K562 (cell line): ENCODE results near the gene CD68. TPM values are rescaled to one million over a fixed set of nuclear protein-coding genes. Genes with fewer than 3 reads are reported as not detected.

Experiments
- ATAC-seq: fragments of 200-7000 bp; cut with Tn5 transposase; 3 replicates; pipeline ENCODE4 v1.9.1; 2020; ENCODE audit warnings: moderate library complexity
- BruUV-seq: library from RNA; stranded (reverse); fragments of 400-500 nt; replicated peaks from 2 replicates; lab custom pipeline; 2021; lab: Mats Ljungman, UMichigan
- CTCF ChIA-PET: fragments of 300-600 bp; formaldehyde crosslinking; extraction: SDS; loops from one replicate; lab custom pipeline; 2021; ENCODE audit warnings: low intra/inter-chr PET ratio; lab: Yijun Ruan, JAX
- POLR2A ChIA-PET: fragments of 300-600, 350-650 bp; sonication (Branson Sonifier 250); formaldehyde crosslinking; extraction: SDS; loops from one replicate; lab custom pipeline; 2021; ENCODE audit warnings: antibody characterized with exemption, inconsistent platforms; lab: Yijun Ruan, JAX
- DNase-seq, 4 experiments: peaks; one replicate each; pipeline versions ENCODE4 v3.0.0 to v3.0.0-alpha.2; 2011 to 2018; ENCODE audit warnings: low spot score in 3 of 4, mixed read lengths in 3 of 4; ENCODE audit errors: extremely low read depth in 1 of 4
- FAIRE-seq: peaks from 2 replicates; lab custom pipeline; 2011; peaks lifted over from hg19 to GRCh38; lab: Jason Lieb, UNC
- H2AFZ ChIP-seq: 2 replicates; pipeline ENCODE4 v1.6.0; 2011; ENCODE audit warnings: low read depth, low read length, control low read depth, inconsistent platforms
- H3K27ac ChIP-seq: fragments of 200-600 bp; 3 replicates; pipeline ENCODE4 v1.8.0; 2011; ENCODE audit warnings: low read depth, mild to moderate bottlenecking, control low read depth, inconsistent platforms, low read length, moderate library complexity, mixed read lengths; ENCODE audit errors: extremely low read depth
- H3K27me3 ChIP-seq, 2 experiments: fragments of 300-600 bp in 1 of 2; 2 replicates in 1 of 2; 3 replicates in 1 of 2; pipeline versions ENCODE4 v1.6.0 to v1.8.0; 2011; ENCODE audit warnings: inconsistent platforms in 2 of 2, low read length in 2 of 2, mild to moderate bottlenecking in 1 of 2, mixed read lengths in 1 of 2, moderate library complexity in 1 of 2; ENCODE audit not compliant: control insufficient read depth in 2 of 2, insufficient read depth in 2 of 2
- H3K36me3 ChIP-seq: fragments of 300-600 bp; 3 replicates; pipeline ENCODE4 v1.8.0; 2011; ENCODE audit warnings: mild to moderate bottlenecking, low read length, inconsistent platforms; ENCODE audit not compliant: control insufficient read depth, insufficient read depth
- H3K4me1 ChIP-seq, 2 experiments: fragments of 200-600 bp in 1 of 2; replicated peaks in 1 of 2; 2 replicates in 1 of 2; 3 replicates in 1 of 2; pipeline versions ENCODE4 v1.5.1 to v1.8.0; 2011; ENCODE audit warnings: inconsistent platforms in 2 of 2, low read length in 2 of 2, mild to moderate bottlenecking in 1 of 2, mixed read lengths in 1 of 2, moderate library complexity in 1 of 2; ENCODE audit not compliant: control insufficient read depth in 2 of 2, insufficient read depth in 2 of 2
- H3K4me2 ChIP-seq: 2 replicates; pipeline ENCODE4 v1.6.1; 2011; ENCODE audit warnings: low read length, control low read depth, inconsistent platforms, mixed read lengths; ENCODE audit not compliant: insufficient read depth
- H3K4me3 ChIP-seq: fragments of 200-600 bp; sonication (generic), shearing (Covaris generic); 2 replicates; pipeline ENCODE4 v1.5.1; 2016; ENCODE audit warnings: control low read depth, inconsistent platforms
- H3K79me2 ChIP-seq: fragments of 200-600 bp; 3 replicates; pipeline ENCODE4 v1.8.0; 2011; ENCODE audit warnings: low read length, inconsistent platforms; ENCODE audit not compliant: control insufficient read depth, insufficient read depth
- H3K9ac ChIP-seq, 2 experiments: 2 replicates each; pipeline versions ENCODE4 v1.6.0 to v1.6.1; 2011; ENCODE audit warnings: low read depth in 2 of 2, low read length in 2 of 2, control low read depth in 1 of 2, inconsistent platforms in 1 of 2, mild to moderate bottlenecking in 1 of 2, mixed read lengths in 1 of 2; ENCODE audit not compliant: insufficient read depth in 1 of 2
- H3K9me1 ChIP-seq: one replicate; pipeline ENCODE4 v1.6.0; 2011; ENCODE audit warnings: inconsistent platforms, mild to moderate bottlenecking, low read length, moderate library complexity; ENCODE audit not compliant: control insufficient read depth, insufficient read depth
- H3K9me3 ChIP-seq: replicated peaks from 2 replicates; pipeline ENCODE4 v1.5.1; 2011; ENCODE audit warnings: low read depth, low read length, inconsistent platforms; ENCODE audit not compliant: control insufficient read depth, insufficient read depth
- H4K20me1 ChIP-seq: replicated peaks from 2 replicates; pipeline ENCODE4 v1.6.1; 2011; ENCODE audit warnings: low read length, inconsistent platforms, mixed read lengths; ENCODE audit not compliant: control insufficient read depth, insufficient read depth
- LEF1 ChIP-seq: fragments of 450-650 bp; IDR thresholded peaks from 2 replicates; pipeline ENCODE4 v1.6.1; 2016; ENCODE audit warnings: mild to moderate bottlenecking
- MAZ ChIP-seq, 2 experiments: fragments of 450-650 bp in 1 of 2; sonication (generic) in 1 of 2; formaldehyde crosslinking; IDR thresholded peaks in 1 of 2; conservative IDR thresholded peaks in 1 of 2; 2 replicates each; pipeline versions ENCODE4 v1.4.0 to v1.5.0; 2020; ENCODE audit warnings: mild to moderate bottlenecking in 1 of 2, missing genetic modification reagents in 1 of 2
- POLR2G ChIP-seq: fragments of 200-400 bp; formaldehyde crosslinking; IDR thresholded peaks from 2 replicates; pipeline ENCODE4 v1.6.1; 2017; ENCODE audit warnings: low read depth, mild to moderate bottlenecking, antibody characterized with exemption, low read length, moderate library complexity
- RBFOX2 ChIP-seq: fragments of 200-400 bp; formaldehyde crosslinking; IDR thresholded peaks from 2 replicates; pipeline ENCODE4 v1.6.1; 2017; ENCODE audit warnings: low read depth, mild to moderate bottlenecking, low read length, moderate library complexity
- WGBS: fragments of 100-300 bp; shearing (Covaris generic); methylation state at CpG from one replicate; pipeline ENCODE4 v1.1.6; 2016; ENCODE audit warnings: low coverage, mixed read lengths; ENCODE audit not compliant: insufficient coverage; ENCODE audit errors: missing lambda C conversion rate; 5-methylcytosine and 5-hydroxymethylcytosine counted together
- in situ Hi-C: fragments of 300-500 bp; cut with MboI; formaldehyde crosslinking; loops from 4 replicates; pipeline ENCODE4 v1.15.0; 2018; ENCODE audit warnings: inconsistent platforms, mixed read lengths
- intact Hi-C: fragments of 100-400 bp; cut with micrococcal nuclease; formaldehyde crosslinking; loops from 2 replicates; pipeline ENCODE4 v1.14.2; 2022
- polyA plus RNA-seq, 8 experiments: library from polyadenylated mRNA; depleted of rRNA in 4 of 8; stranded (reverse) in 5 of 8; unstranded in 3 of 8; fragments of >200 nt; fragmentation: Nextera tagmentation in 2 of 8; fragmentation: Illumina TruSeq in 1 of 8; extraction: Ambion mirVana in 2 of 8; extraction: Trizol in 1 of 8; gene quantifications; 2 replicates each; pipeline versions ENCODE4 v1.2.1 to v1.2.3, GENCODE V29; 2011 to 2014; ENCODE audit warnings: inconsistent platforms in 1 of 8, missing spikeins in 1 of 8
- total RNA-seq, 7 experiments: library from RNA; depleted of rRNA in 6 of 7; stranded (reverse); fragments of >200 nt in 6 of 7; fragmentation: Illumina TruSeq in 2 of 7; extraction: Trizol in 2 of 7; gene quantifications; 2 replicates each; pipeline versions ENCODE4 v1.2.1 to v1.2.3, GENCODE V29; 2011 to 2021; ENCODE audit warnings: low replicate concordance in 1 of 7
- TF ChIP-seq, protein P1 (sequence below): fragments of 200-800 bp; sonication (Bioruptor generic); IDR thresholded peaks from 2 replicates; pipeline ENCODE4 v1.6.1; 2017; ENCODE audit warnings: missing genetic modification characterization, missing compliant biosample characterization
- TF ChIP-seq, protein P2 (sequence below): fragments of 150-350 bp; IDR thresholded peaks from 2 replicates; pipeline ENCODE4 v1.6.1; 2014; ENCODE audit warnings: low read depth, mild to moderate bottlenecking, low read length, borderline replicate concordance

CD68 gene
- total and polyA plus RNA-seq, 9 of the 15 experiments (the other 6 are each of a cell fraction or from before 2014, with no cell fraction given): 28.2 to 89.8 (median 37.7) TPM

GRCh38 chr17:7587420-7588151 lies 8.1 kb downstream of the CD68 start (continued):
- TF ChIP-seq, protein P1, sequence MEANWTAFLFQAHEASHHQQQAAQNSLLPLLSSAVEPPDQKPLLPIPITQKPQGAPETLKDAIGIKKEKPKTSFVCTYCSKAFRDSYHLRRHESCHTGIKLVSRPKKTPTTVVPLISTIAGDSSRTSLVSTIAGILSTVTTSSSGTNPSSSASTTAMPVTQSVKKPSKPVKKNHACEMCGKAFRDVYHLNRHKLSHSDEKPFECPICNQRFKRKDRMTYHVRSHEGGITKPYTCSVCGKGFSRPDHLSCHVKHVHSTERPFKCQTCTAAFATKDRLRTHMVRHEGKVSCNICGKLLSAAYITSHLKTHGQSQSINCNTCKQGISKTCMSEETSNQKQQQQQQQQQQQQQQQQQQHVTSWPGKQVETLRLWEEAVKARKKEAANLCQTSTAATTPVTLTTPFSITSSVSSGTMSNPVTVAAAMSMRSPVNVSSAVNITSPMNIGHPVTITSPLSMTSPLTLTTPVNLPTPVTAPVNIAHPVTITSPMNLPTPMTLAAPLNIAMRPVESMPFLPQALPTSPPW: 0 out of 2 replicates have a peak, but pooled peaks have one; percentile 22
- no peak for TF ChIP-seq MAZ (CRISPR knock-in tag; conservative IDR thresholded peaks at IDR 0.05 in 1 of 2, IDR thresholded peaks at IDR 0.05 in 1 of 2)
- 0 out of 2 replicates have a peak, but pooled peaks have one; percentile 39 for TF ChIP-seq LEF1
- TF ChIP-seq, all 486 proteins: peak for 16

GRCh38 chr17:7588553-7589203 lies 9.2 kb downstream of the CD68 start:
- Histone ChIP-seq H3K4me1 (peaks cover 28 to 50% of the 10 kb centered on the region in 2 experiments), H3K4me3 (no peak overlapping the region), H3K27ac (peak overlapping the region; percentile 71; the same call in 2 of the 3 replicates), H3K27me3 (no peaks in the 10 kb centered on the region), H3K9me3 (no peaks in the 10 kb centered on the region), H3K4me2 (peak overlapping the region; percentile 63), H3K36me3 (peaks cover 67% of the 10 kb centered on the region), H2AFZ (no peak overlapping the region), H3K9ac (peak overlapping the region; percentile 53 to 85), H3K9me1 (no peaks in the 10 kb centered on the region), H4K20me1 (no peaks in the 10 kb centered on the region), H3K79me2 (peaks cover 50% of the 10 kb centered on the region)
- WGBS: 85% methylated on average over 14 of the region's 30 CpGs
- FAIRE-seq: no peak
- CTCF ChIA-PET: no interaction called here
- no peak for ATAC-seq
- intact Hi-C loops (loop anchor here (5.0 kb wide), 1 partner anchor 99 kb away; the partner anchor contains the start of genes TP53 and WRAP53), in situ Hi-C loops (no loop called here)
- POLR2A ChIA-PET: interaction anchor here (1.0 to 1.7 kb wide), 5 partner anchors 8 to 115 kb away, joined by 3 to 6 read pairs (median 3); partner anchors contain the start of gene CD68
- no TSS peak for BruUV-seq
- TF ChIP-seq POLR2G (peak; percentile 22; the same call in 1 of the 2 replicates), RBFOX2 (peak; percentile 31; the same call in 1 of the 2 replicates)
- TF ChIP-seq, protein P2, sequence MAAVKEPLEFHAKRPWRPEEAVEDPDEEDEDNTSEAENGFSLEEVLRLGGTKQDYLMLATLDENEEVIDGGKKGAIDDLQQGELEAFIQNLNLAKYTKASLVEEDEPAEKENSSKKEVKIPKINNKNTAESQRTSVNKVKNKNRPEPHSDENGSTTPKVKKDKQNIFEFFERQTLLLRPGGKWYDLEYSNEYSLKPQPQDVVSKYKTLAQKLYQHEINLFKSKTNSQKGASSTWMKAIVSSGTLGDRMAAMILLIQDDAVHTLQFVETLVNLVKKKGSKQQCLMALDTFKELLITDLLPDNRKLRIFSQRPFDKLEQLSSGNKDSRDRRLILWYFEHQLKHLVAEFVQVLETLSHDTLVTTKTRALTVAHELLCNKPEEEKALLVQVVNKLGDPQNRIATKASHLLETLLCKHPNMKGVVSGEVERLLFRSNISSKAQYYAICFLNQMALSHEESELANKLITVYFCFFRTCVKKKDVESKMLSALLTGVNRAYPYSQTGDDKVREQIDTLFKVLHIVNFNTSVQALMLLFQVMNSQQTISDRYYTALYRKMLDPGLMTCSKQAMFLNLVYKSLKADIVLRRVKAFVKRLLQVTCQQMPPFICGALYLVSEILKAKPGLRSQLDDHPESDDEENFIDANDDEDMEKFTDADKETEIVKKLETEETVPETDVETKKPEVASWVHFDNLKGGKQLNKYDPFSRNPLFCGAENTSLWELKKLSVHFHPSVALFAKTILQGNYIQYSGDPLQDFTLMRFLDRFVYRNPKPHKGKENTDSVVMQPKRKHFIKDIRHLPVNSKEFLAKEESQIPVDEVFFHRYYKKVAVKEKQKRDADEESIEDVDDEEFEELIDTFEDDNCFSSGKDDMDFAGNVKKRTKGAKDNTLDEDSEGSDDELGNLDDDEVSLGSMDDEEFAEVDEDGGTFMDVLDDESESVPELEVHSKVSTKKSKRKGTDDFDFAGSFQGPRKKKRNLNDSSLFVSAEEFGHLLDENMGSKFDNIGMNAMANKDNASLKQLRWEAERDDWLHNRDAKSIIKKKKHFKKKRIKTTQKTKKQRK: no peak
- no peak for DNase-seq
